HG03439 (cell line): ENCODE data around the gene POU2F1.

Experiments
- ATAC-seq: cut with Tn5 transposase; IDR thresholded peaks from one replicate; pipeline ENCODE4 v1.9.1; 2021; ENCODE audit warnings: mild to moderate bottlenecking, moderate library complexity; ENCODE audit not compliant: unreplicated experiment

POU2F1 gene

GRCh38 chr1:167360120-167360519, 139.4 kb downstream of the POU2F1 start:
- no peak for ATAC-seq

DNA sequence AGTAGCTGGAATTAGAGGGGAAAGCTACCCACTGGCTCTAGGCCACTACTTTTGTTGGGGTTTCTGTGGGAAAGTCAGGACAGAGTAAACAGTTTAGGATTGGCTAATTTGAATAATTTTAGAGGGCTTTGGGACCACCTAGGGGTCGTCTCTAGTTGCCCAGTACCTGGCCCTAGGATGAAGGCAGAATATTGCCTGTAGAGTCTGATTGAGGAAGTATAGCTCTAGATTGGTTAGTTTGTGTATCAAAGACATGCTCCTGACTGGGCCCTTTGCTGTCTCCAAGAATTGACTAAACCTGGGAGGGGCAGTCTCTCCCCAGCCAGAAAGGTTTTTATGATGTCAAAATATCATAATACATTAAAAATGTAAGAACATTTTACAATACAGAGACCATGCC, 142.0 kb downstream of the POU2F1 start:
- no peak for ATAC-seq

DNA sequence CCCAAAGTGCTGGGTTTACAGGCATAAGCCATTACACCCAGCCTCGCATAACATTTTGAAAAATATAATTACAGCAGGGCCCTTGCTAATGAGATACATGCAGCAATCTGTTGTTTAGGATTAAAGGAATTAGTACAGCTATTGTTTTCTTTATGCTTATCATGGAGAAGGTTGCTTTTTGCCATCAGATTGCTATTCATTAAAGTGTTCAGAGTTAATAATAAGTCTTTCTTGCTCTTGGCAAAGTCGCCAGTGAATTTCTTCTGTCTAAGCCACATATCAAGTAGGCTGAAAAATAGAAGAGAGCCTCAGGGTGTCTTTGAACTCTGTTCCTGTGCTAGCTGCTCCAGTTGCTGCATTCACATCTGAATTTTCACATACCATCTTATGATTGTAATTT, 144.1 kb downstream of the POU2F1 start:
- no peak for ATAC-seq

DNA sequence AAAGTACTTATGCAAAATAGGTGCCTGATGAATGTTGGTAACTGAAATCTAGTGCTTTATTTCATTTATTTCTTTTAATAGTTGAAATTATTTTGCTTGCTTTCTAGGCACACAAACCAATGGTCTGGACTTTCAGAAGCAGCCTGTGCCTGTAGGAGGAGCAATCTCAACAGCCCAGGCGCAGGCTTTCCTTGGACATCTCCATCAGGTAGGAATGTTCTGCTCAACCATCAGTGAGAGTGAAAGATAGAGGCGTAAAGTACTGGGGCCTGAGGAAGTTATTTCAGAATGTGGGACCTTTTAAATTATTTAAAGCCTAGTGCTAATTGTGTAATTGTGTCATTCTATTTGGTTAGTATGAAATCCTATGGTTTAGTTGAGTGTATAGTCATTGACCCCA, 144.7 kb downstream of the POU2F1 start:
- ATAC-seq: no peak

- ATAC-seq: no peak
Measured at GRCh38 chr1:167367705-167368104, 147.0 kb downstream of the POU2F1 start.

DNA sequence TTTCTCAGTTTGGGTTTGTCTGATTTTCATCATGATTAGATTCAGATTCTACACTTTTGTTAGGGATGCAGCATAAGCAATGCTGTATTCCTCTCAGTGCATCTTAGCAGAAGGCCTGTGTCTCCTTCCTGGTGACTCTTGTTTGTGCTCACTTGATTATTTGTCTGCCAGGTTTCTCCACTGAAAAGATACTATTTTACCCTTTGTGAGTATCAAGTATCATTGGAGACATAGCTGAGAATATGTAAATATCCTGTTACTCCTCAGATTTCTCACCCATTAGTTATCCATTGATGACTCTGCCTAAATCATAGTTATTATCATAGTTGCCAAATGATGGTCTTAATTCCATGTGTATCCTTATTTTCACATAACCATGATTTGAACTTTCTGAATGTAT, 148.5 kb downstream of the POU2F1 start:
- ATAC-seq: no peak

DNA sequence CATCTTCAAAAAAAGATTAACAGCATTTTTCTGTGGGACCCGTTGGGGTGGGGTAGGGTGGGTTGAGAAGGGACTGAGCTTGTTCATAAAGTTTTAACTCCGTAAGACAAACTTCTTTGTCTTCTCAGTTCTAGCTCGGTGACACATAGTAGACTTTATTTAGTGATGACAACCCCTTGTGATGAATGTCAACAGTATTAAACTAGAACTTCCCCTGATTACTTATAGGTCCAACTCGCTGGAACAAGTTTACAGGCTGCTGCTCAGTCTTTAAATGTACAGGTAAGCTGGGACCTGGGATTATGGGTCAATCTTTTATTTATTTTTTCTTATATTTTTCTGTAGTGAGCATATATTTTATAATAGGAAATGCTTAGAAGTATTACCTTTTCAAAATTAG, 149.2 kb downstream of the POU2F1 start:
- ATAC-seq: no peak

DNA sequence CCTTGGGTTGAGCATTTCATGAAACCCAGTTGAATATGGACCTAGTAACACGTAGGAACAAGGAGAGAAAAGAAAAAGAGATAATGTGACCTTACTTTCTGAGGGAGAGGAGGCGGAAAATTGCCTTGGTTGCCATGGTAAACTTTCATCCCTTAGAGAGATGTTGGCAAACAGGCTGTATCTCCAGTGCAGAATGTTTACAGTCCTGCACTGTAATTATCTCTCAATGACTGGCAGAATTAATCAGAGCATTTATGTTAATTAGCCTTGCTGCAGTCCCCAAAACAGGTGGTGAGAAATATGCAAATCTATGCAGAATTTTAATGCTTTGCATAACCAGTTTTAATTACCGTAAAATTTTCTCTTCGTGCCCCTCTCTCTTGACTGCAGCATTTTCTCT, 150.3 kb downstream of the POU2F1 start:
- ATAC-seq: no peak

DNA sequence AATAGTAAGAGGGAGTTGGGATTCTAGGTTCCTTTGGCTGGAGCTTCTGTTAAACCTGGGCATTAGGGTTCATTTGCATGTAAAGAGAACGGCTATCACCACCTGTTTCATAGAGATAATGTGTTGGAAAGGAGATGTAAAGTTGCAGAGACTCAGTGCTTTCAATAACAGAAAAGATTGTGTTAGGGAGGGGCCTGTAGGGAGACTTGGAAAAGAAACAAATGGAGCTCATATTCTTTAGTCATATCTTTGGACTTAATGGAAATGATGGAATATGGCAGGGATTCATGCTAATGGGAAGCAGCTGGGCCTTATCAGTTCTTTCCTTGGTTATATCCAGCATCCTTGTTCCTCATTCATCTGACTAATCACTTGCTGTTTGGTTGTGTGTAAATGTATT, 152.7 kb downstream of the POU2F1 start:
- ATAC-seq: no peak

GRCh38 chr1:167373986-167374385, 153.3 kb downstream of the POU2F1 start:
- ATAC-seq: no peak

DNA sequence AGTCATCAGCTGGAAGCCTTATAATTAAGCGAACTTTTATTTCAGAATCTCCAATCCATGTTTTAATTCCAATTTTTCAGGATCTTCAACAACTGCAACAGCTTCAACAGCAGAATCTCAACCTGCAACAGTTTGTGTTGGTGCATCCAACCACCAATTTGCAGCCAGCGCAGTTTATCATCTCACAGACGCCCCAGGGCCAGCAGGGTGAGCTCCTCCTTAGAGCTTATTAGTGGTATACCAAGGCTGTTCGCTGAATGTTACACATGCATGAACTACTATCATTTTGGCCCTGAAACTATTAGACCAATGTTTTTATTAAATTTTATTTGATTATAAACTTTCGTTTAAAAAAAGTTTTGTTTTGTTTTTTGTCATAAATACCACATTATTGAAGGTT, 155.3 kb downstream of the POU2F1 start:
- ATAC-seq: no peak

DNA sequence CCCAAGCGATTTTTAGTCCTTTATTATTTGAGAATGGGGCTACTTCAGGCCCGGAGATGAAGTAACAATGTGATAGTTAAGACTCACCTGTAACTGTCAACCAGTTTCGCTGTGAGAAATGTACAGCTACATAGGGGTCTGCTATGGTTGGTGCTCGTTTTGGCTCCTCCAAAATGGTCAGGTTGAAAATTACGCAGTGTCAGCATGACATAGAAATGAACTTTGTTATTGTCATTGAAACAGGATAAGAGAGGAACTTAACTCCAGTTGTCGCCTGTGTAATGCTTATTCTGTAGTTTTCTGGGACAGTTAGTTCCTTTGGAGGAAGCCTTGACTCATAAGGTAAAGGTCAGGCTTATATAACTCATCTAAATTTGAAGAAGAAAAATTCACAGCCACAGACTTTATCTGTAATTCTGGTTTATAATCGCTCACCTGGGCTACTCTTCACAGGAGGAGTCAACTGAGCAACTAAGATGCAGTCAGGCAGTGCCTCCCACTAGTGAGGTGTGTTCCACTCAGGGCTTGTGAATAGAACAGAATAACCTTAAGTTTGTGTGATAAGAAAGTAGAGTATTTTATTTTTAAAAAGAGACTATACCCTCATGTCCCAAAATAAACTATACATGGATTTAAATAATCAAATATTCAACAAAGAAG, 166.7 kb downstream of the POU2F1 start:
- ATAC-seq: no peak

DNA sequence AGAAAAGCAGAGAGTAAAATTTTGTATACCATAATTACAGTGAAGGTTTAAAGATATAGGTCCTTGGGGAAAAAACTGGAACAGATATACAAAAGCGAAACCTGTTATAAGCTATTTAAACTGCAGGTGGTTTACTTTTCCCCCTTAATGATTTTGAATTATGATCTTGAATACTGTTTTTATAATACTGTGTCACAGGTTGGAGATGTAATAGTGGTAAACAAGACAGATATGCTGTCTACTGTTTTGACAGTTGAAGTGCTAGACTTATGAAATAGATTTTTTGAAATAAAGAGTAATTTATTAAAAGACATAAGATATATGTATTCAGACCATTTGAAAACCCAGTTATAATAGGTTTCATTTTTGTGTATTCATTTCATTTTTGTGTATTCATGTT, 168.3 kb downstream of the POU2F1 start:
- ATAC-seq: no peak

- no peak for ATAC-seq
Measured at GRCh38 chr1:167392200-167392696, 171.6 kb downstream of the POU2F1 start.

DNA sequence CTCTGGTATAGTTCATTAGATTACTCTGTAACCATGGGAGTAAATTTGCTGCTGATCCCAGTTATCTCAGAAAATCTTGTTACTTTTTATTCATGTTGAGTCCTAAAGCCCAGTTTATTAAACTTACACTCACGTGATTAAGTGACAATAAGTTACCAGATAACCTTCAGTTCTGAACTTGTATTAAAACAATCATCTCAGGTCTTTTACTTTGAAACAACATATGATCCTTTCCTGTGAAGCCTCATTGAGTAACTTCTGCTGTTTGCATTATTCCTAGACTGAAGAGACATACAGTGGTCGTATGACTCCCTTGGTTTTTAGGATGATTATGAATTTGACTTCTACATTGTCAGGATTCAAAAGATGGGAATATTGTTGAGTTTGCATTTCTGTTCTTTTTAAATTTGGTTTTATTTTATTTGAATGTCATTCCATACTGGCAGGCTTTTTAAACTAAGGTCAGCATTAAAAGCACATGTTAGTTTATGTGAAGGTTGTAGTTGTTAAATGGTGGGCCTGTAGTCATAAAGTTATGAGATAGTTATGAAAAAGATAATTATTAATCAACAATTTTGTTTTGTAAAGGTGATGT, 179.8 kb downstream of the POU2F1 start:
- ATAC-seq: no peak

DNA sequence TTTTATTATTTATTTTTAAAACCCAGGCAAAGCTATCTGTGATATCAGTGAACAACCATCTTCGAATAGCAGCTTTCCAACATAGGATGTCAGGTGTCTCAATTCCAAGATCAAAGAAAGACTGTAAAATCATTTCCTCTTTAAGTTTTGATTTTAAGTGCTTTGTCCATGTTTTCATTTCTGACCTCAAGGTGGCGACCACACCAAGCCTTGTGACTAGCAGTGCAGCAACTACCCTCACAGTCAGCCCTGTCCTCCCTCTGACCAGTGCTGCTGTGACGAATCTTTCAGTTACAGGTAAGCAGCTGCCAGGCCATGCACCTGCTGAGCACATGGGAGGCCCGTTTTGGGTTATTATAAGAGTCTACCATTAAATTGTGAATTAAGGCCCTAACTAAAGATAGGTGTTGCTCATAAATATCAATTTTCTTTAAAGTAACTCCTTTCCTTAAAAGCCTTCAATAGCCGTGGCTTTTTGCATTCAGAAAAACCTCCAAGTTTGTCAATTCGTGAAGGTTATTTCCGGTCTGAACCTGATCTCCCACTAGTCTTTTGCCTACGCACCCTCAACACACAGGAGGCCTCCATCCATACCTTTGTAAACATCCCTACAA, 180.7 kb downstream of the POU2F1 start:
- ATAC-seq: peak; percentile 70

DNA sequence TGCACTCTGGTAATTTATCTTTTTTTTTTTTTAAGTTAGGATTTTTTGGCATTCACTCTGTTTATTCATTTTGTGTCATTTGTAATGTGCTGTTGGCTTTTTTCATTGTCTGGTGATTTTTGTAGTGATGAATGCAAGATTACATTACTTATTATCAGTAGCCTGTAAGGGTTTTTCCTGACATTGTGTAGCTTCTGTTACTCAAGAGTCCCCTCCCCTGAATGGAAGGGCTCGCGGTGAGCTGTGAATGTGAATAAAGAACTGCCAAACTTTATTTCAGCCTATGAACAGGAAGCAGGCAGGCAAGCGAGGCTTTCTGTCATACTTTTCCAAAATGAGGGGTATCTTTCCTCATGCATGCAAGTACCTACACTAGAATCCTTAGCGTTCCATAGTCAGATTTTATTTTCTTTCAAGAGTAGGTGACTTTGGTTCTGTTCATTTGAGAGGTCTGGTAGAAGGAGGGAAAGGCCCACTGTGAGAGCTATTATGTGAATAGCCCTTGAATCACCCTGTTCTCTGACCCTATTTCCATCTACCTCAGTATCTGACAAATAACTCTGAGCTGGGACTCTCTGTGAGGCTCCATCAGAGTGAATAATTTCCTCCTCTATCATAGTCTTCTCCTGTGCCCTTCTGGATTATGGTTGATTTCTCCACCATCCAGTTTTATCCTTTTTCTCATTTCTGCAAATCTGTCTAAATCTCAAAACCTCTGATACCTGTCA, 183.6 kb downstream of the POU2F1 start:
- no peak for ATAC-seq

GRCh38 chr1:167404908-167405307, 184.2 kb downstream of the POU2F1 start:
- no peak for ATAC-seq

DNA sequence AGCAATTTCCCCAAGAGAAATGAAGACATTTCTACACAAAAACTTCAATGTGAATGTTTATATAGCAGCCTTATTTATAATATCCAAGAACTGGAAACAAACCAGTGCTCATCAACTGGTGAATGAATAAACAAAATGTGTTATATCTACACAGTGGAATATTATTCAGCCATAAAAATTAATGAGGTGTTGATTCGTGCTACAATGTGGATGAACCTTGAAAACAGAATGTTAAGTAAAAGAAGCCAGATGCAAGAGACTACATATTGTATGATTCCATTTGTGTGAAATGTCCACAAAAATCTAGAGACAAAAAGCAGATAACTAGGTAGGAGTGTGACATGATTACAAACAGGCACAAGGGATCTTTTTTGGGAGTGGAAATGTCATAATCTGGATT, 187.7 kb downstream of the POU2F1 start:
- no peak for ATAC-seq

- no peak for ATAC-seq
Measured at GRCh38 chr1:167409183-167409582, 188.5 kb downstream of the POU2F1 start.

- ATAC-seq: no peak
Measured at GRCh38 chr1:167412072-167412471, 191.4 kb downstream of the POU2F1 start.

DNA sequence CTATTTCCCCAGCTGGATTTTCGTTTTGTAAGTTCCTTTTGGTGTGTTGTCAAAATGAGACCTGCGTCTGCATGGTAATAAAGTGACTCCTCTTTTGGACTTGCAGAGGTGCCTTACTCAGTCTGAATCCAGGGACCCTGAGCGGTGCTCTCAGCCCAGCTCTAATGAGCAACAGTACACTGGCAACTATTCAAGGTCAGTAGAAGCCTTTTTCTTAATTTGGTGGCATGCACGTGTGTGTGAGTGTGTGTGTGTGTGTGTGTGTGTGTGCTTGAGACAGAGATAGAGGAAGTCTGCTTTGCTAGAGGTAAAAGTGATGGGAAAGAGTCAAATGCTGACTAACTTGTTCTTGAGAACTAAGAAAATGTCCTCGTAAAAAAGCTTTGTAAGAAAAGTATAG, 192.2 kb downstream of the POU2F1 start:
- no peak for ATAC-seq
